K562 (cell line): ENCODE measurements around the gene DIP2A. TPM values are rescaled to one million over a fixed set of nuclear protein-coding genes. Genes with fewer than 3 reads are reported as not detected.

Experiments
- ATF3 ChIP-seq, 2 experiments: fragments of 450-650 bp in 1 of 2; sonication (generic) in 1 of 2; formaldehyde crosslinking in 1 of 2; IDR thresholded peaks in 1 of 2; conservative IDR thresholded peaks in 1 of 2; 2 replicates each; pipeline versions ENCODE4 v1.6.1 to v1.8.1; 2016 to 2023; ENCODE audit warnings: mild to moderate bottlenecking in 2 of 2, moderate library complexity in 2 of 2, inconsistent platforms in 1 of 2, missing genetic modification reagents in 1 of 2
- ATF7 ChIP-seq: fragments of 450-650 bp; IDR thresholded peaks from 2 replicates; pipeline ENCODE4 v1.7.1; 2014; ENCODE audit warnings: mild to moderate bottlenecking, moderate library complexity
- CBFB ChIP-seq: sonication (generic); formaldehyde crosslinking; IDR thresholded peaks from 2 replicates; pipeline ENCODE4 v1.4.0; 2020; ENCODE audit warnings: mild to moderate bottlenecking, missing genetic modification reagents
- CREB1 ChIP-seq, 2 experiments: sonication (generic) in 1 of 2; formaldehyde crosslinking in 1 of 2; IDR thresholded peaks; 2 replicates each; pipeline versions ENCODE4 v1.6.1 to v1.8.0; 2012 to 2022; ENCODE audit warnings: inconsistent platforms in 1 of 2, mild to moderate bottlenecking in 1 of 2, missing genetic modification reagents in 1 of 2, moderate library complexity in 1 of 2
- E2F3 ChIP-seq: fragments of 250-450 bp; sonication (Bioruptor Pico); IDR thresholded peaks from 2 replicates; pipeline ENCODE4 v1.4.0; 2020; ENCODE audit warnings: mild to moderate bottlenecking
- NEUROD1 ChIP-seq: fragments of 150-350 bp; IDR thresholded peaks from 2 replicates; pipeline ENCODE4 v1.6.1; 2014; ENCODE audit warnings: borderline replicate concordance, low read length, low read depth; ENCODE audit not compliant: partially characterized antibody
- NFIX ChIP-seq: fragments of 250-450 bp; sonication (Bioruptor Pico); IDR thresholded peaks from 2 replicates; pipeline ENCODE4 v1.4.0; 2020; ENCODE audit warnings: low read depth, mild to moderate bottlenecking, moderate library complexity
- NKRF ChIP-seq: fragments of 450-650 bp; IDR thresholded peaks from 2 replicates; pipeline ENCODE4 v1.6.1; 2016; ENCODE audit warnings: borderline replicate concordance
- NONO ChIP-seq, 2 experiments: fragments of 200-400 bp in 1 of 2; fragments of 450-650 bp in 1 of 2; formaldehyde crosslinking in 1 of 2; IDR thresholded peaks; 2 replicates each; pipeline ENCODE4 v1.6.1; 2017; ENCODE audit warnings: low read depth in 2 of 2, mild to moderate bottlenecking in 2 of 2, moderate library complexity in 2 of 2, low read length in 1 of 2
- RUNX1 ChIP-seq: sonication (generic); IDR thresholded peaks from 2 replicates; pipeline ENCODE4 v1.6.1; 2016; ENCODE audit warnings: antibody characterized with exemption, low read depth
- SIRT6 ChIP-seq: IDR thresholded peaks from one replicate; pipeline ENCODE4 v1.6.1; 2012; ENCODE audit warnings: low read depth, mild to moderate bottlenecking, control low read depth, inconsistent platforms, low read length, moderate library complexity
- SMAD1 ChIP-seq: fragments of 150-350 bp; IDR thresholded peaks from 2 replicates; pipeline ENCODE4 v1.6.1; 2014; ENCODE audit warnings: low read length, low read depth; ENCODE audit not compliant: partially characterized antibody
- SP1 ChIP-seq: sonication (generic); formaldehyde crosslinking; IDR thresholded peaks from 2 replicates; pipeline ENCODE4 v1.8.1; 2022; ENCODE audit warnings: mild to moderate bottlenecking, missing genetic modification reagents
- THAP12 ChIP-seq: fragments of 250-450 bp; sonication (Bioruptor Pico); IDR thresholded peaks from 2 replicates; pipeline ENCODE4 v1.9.0; 2021; ENCODE audit warnings: mild to moderate bottlenecking, inconsistent platforms
- YY1 ChIP-seq, 3 experiments: IDR thresholded peaks; 2 replicates each; pipeline ENCODE4 v1.6.1; 2011; ENCODE audit warnings: low read length in 2 of 3, mild to moderate bottlenecking in 2 of 3, moderate library complexity in 2 of 3, borderline replicate concordance in 1 of 3, control low read depth in 1 of 3, low read depth in 1 of 3; ENCODE audit not compliant: insufficient read depth in 3 of 3, insufficient replicate concordance in 2 of 3, control insufficient read depth in 1 of 3, insufficient read length in 1 of 3; ENCODE audit errors: extremely low read depth in 1 of 3
- ZNF668 ChIP-seq: fragments of 250-450 bp; sonication (Bioruptor Pico); IDR thresholded peaks from 2 replicates; pipeline ENCODE4 v1.8.0; 2022; ENCODE audit warnings: mild to moderate bottlenecking, inconsistent platforms
- ZZZ3 ChIP-seq: fragments of 450-650 bp; IDR thresholded peaks from 2 replicates; pipeline ENCODE4 v1.6.1; 2016; ENCODE audit warnings: antibody characterized with exemption, mild to moderate bottlenecking, moderate library complexity
- polyA plus RNA-seq, 8 experiments: library from polyadenylated mRNA; depleted of rRNA in 4 of 8; stranded (reverse) in 5 of 8; unstranded in 3 of 8; fragments of >200 nt; fragmentation: Nextera tagmentation in 2 of 8; fragmentation: Illumina TruSeq in 1 of 8; extraction: Ambion mirVana in 2 of 8; extraction: Trizol in 1 of 8; gene quantifications; 2 replicates each; pipeline versions ENCODE4 v1.2.1 to v1.2.3, GENCODE V29; 2011 to 2014; ENCODE audit warnings: inconsistent platforms in 1 of 8, missing spikeins in 1 of 8
- total RNA-seq, 7 experiments: library from RNA; depleted of rRNA in 6 of 7; stranded (reverse); fragments of >200 nt in 6 of 7; fragmentation: Illumina TruSeq in 2 of 7; extraction: Trizol in 2 of 7; gene quantifications; 2 replicates each; pipeline versions ENCODE4 v1.2.1 to v1.2.3, GENCODE V29; 2011 to 2021; ENCODE audit warnings: low replicate concordance in 1 of 7
- TF ChIP-seq, protein P1 (sequence below): fragments of 450-650 bp; IDR thresholded peaks from 2 replicates; pipeline ENCODE4 v1.6.1; 2014; ENCODE audit warnings: low read depth, mild to moderate bottlenecking, moderate library complexity, borderline replicate concordance

DIP2A gene
- total and polyA plus RNA-seq, 9 of the 15 experiments (the other 6 are each of a cell fraction or from before 2014, with no cell fraction given) = 4.3 to 34.5 (median 20.3) TPM

DNA sequence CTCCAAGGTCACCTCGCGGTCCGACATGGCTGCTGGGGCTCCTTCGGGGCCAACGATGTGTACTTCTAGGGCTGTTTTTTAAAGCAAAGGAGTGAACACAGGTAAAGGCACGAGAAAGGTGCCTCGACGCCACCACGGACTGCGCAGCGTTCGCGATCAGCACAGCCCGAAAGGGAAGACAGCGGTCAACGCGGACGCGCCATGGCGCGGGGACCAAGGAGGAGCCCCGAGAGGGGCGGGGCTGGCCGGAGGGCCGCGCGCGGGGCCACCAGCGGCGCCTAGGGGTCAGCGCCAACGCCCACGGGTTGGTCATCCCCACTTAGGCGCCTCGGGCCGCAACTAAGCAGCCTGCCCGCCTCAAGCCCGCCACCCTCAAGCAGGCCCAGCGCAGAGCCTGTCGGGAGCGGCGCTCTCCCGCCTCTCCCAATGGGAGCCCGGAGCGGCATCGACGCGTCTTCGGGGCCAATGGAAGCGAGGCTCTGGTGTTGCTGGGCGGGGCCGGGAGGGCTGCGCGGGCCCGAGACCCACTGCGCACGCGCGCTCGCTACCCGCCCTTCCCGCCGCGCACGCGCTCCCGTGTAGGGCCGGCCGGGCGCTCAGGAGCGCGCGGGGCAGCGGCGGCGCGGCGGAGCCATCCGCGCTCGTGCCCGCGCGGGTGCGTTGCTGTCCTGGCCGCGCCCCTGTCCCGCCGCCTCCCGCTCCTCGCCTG lies at the start of gene DIP2A (continued):
- TF ChIP-seq ZNF668 (peak; percentile 69; the same call in 1 of the 2 replicates), NFIX (CRISPR knock-in tag) (no peak), SP1 (CRISPR knock-in tag) (peak; percentile 96), ATF7 (peak; percentile 88), NKRF (peak; percentile 72; the same call in 1 of the 2 replicates), THAP12 (CRISPR knock-in tag) (peak; percentile 94), NONO (IDR thresholded peaks at IDR 0.05; ENCODE audit: low read depth in 2 of 2, low read length in 1 of 2) (peak; percentile 75 to 77), SIRT6 (no peak), SMAD1 (peak; percentile 22), E2F3 (CRISPR knock-in tag) (no peak; the same call in 1 of the 2 replicates), YY1 (IDR thresholded peaks at IDR 0.05; ENCODE audit: borderline replicate concordance in 1 of 3, control insufficient read depth in 1 of 3, extremely low read depth in 1 of 3, insufficient read depth in 3 of 3, insufficient read length in 1 of 3, insufficient replicate concordance in 2 of 3, low read depth in 1 of 3, low read length in 2 of 3) (peak in 2 of 3 experiments; percentile 84 to 93), CBFB (CRISPR knock-in tag) (peak; percentile 21; the same call in 1 of the 2 replicates), CREB1 (IDR thresholded peaks at IDR 0.05) (peak; percentile 65; the same call in 1 of the 2 replicates), CREB1 (CRISPR knock-in tag; IDR thresholded peaks at IDR 0.05) (peak; percentile 92), ZZZ3 (0 out of 2 replicates have a peak, but pooled peaks have one; percentile 70), ATF3 (IDR thresholded peaks at IDR 0.05) (no peak), ATF3 (CRISPR knock-in tag; conservative IDR thresholded peaks at IDR 0.05) (peak; percentile 66; the same call in 1 of the 2 replicates), NEUROD1 (peak; percentile 81), RUNX1 (peak; percentile 81; the same call in 1 of the 2 replicates)
- TF ChIP-seq, protein P1, sequence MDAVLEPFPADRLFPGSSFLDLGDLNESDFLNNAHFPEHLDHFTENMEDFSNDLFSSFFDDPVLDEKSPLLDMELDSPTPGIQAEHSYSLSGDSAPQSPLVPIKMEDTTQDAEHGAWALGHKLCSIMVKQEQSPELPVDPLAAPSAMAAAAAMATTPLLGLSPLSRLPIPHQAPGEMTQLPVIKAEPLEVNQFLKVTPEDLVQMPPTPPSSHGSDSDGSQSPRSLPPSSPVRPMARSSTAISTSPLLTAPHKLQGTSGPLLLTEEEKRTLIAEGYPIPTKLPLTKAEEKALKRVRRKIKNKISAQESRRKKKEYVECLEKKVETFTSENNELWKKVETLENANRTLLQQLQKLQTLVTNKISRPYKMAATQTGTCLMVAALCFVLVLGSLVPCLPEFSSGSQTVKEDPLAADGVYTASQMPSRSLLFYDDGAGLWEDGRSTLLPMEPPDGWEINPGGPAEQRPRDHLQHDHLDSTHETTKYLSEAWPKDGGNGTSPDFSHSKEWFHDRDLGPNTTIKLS = peak; percentile 76; the same call in 1 of the 2 replicates
